ENCODE data around the gene PSMC5.
"Not testable (repeated sequence)": the region's sequence is repeated elsewhere in the genome, so short reads cannot be mapped to it uniquely, and the experiment has no call there.

The PSMC5 gene

DNA sequence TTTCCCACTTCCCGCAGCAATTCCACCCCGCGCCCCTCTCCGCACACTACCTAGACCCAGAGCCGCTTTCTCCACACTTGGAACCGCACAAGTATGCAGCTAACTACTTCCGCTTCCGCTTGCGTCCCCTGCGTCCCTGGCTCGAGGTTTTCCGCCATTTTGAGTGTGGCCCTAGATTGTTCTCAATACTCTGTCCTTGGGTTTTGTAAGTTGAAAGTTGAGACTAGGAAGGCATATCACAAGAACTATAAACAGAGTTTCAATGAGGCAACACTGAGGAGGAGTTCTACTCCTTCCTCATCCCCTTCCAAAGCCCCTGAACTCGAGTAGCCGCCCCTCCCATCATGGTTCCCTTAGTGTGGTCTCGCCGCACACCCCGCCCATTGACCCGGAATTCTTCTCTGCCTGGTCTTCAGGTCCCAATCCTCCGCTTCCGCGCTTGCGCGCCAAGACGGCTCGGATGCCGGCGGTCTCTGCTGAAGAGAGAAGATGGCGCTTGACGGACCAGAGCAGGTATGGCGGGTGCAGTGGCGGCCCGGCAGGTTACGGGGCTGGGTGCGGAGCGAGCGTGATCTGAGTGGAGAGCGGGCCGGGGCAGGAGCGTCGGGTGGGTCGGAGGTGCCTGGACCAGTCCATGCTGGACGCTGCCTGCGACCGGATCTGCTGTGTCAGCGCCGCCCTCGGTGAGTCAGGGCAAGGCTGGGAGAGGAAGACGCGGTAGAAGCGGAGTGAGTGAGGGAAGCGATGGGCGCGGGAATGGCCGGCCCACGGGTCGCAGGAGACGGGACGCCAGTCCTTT is at the start of gene PSMC5, which contains the start of gene FTSJ3:
TSS of gene PSMC5 (plus strand) at position 430 of the 799 bp plus-strand sequence. CDS start at position 490, 60 bp downstream.
TSS of gene FTSJ3 (minus strand) at position 662 of the 799 bp plus-strand sequence. CDS start 761 bp downstream, outside the sequence.
- peak; percentile 89 to 94 for DNase-seq

DNA sequence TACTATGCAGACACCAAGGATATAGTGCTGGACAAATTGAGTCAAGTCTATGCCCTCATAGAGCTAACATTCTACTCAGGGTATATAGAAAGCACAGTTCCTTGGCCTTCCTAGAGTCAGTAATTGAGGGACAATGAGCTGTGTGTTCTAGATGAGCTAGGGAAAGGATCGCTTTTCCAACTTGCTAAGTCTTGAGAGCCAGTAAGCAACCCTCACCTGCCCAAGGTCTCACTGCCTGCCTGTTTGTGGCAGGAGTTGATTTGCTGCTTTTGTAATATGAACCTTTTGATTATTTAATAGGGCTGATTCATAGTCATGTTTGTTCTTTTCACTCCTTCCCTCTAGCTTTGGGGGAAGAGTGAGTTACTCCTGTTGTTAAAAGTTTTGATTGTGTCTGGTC is 46.7 kb upstream of the PSMC5 start:
- DNase-seq = no peak

DNA sequence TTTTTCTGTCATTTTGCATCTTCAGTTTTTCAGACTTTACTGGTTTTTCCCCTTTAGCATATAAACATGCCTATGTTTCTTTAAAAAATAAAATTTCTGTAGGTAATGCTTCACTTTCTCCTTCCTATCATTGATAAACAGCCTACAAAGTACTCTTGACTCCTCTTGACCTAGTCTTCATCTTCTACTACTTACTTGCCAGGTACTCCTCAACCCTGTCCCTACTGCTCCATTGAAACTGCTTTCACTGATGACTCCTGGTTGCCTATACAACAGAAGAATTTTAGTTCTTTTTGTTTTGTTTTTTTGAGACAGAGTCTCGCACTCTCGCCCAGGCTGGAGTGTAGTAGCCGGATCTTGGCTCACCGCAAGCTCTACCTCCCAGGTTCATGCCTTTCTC is 46.3 kb upstream of the PSMC5 start:
- DNase-seq = no peak

DNA sequence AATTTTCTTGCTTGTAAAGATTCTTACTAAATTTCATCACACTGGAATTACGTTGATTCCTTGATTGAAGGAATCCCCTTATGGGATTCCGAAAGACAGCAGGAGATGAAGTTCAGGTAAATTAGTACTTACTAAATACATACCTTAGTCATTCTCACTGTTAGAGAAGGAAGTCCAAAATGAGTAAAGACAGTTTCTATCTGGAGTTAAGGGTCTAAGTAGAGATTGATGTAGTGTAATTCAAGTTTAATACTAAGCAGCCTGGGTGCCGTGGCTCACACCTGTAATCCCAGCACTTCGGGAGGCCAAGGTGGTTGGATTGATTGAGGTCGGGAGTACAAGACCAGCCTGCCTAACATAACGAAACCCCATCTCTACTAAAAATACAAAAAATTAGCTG is 43.7 kb upstream of the PSMC5 start:
- no peak for DNase-seq

DNA sequence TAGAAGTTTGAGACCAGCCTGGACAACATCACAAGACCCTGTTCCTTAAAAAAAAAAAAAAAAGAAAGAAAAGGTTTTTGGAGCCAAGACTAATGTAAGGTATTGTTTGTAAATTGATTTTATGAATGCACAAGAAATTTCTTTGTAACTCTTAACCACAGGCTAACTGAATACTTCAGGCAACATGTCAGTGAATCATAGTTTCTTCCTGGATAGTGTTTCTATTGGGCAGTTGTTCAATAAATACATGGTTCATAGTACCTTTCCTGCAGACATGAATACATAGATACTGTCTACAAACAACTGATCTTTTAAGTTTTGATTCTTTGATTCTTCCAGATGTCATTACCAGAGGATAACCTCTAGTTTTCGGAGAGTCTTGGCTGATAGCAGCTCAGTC is 41.7 kb upstream of the PSMC5 start:
- DNase-seq = no peak

DNA sequence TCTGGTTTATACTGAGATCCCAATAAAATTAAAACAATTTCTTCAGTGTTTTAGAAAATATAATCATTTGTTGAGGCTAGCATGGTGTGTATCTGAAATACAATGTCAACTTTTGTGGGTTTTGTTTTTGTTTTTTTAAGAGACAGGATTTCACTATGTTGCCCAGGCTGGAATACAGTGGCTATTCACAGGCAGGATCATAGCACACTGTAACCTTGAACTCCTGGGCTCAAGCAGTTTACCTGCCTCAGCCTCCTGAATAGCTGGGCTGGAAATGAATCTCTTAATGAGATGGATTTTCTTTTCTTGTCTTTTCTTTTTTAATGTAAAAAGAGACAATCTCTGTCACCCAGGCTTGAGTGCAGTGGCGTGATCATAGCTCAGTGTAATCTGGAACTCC is 41.1 kb upstream of the PSMC5 start:
- no peak for DNase-seq

DNA sequence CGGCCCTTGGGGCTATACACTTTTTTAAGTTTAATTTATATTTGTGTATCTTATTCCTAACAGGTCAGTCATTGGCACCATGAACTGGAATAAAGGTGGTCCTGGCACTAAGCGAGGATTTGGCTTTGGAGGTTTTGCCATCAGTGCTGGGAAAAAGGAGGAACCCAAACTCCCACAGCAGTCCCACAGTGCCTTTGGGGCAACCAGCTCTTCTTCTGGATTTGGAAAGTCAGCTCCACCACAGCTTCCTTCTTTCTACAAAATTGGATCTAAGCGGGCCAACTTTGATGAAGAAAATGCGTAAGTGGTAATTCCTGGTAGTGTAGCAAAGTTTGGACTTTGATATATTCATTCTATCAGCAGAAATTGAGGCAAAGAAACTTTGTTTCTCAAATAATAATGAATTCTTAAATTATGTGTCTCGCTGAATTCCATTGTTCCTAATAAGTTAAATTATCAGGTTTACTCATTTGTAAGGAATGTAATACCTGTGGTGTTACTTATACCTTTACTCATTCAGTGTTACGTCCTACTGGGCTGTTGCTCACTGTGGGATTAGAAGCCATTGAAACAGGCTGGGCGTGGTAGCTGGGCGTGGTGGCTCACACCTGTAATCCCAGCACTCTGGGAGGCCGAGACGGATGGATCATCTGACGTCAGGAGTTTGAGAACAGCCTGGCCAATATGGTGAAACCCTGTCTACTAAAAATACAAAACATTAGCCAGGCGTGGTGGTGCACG is 40.1 kb upstream of the PSMC5 start:
- DNase-seq = no peak

DNA sequence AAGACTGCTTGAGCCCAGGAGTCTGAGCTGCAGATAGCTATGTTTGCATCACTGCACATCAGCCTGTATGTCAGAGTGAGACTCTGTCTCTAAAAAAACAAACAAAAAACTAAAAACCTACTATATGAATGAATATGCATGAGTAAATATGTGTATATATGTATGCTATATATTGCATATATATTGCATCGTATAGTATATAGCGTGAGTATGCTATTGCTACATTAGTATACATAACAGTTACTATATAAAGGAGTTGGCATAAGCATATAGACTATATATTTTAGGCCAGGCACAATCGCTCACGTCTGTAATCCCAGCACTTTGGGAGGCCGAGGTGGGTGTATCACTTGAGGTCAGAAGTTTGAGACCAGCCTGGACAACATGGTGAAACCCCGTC is 37.2 kb upstream of the PSMC5 start:
- no peak for DNase-seq

DNA sequence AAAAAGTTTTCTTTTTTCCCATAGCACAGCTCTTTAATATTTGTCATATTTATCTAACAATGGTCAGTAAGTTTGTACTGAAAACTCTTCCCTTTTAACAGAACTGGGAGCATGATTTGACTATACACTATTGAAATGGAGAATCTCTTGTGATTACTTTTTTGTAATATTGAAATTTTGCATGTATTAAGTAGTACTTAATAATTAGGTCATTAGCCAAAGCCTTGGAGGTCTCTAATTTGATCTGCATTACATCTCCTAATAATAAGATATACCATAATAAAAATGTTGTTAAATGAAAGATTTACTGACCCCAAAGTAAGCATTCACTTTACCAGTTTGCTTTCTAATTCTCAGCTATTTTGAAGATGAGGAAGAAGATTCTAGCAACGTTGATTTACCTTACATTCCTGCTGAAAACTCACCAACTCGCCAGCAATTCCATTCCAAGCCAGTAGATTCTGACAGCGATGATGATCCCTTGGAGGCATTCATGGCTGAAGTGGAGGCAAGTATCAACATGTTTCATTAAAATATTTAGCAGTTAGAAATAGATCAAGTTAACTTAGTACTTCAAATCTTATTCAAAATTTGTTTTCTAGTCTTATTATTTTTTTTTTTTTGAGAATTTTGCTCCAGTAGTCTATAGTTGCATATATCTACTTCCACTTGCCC is 35.0 kb upstream of the PSMC5 start:
- DNase-seq = no peak

DNA sequence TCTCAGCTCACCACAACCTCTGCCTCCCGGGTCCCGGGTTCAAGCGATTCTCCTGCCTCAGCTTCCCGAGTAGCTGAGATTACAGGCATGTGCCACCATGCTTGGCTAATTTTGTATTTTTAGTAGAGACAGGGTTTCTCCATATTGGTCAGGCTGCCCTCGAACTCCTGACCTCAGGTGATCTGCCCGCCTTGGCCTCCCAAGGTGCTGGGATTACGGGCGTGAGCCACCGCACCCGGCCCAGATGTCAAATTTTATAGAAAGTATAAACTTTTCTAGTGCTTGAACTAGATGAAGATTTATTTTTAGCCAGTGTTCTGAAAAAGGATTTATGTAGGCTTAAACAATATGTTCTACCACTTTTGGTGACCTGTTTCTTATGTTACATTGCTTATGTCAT is 30.9 kb upstream of the PSMC5 start:
- not testable (repeated sequence) for DNase-seq

DNA sequence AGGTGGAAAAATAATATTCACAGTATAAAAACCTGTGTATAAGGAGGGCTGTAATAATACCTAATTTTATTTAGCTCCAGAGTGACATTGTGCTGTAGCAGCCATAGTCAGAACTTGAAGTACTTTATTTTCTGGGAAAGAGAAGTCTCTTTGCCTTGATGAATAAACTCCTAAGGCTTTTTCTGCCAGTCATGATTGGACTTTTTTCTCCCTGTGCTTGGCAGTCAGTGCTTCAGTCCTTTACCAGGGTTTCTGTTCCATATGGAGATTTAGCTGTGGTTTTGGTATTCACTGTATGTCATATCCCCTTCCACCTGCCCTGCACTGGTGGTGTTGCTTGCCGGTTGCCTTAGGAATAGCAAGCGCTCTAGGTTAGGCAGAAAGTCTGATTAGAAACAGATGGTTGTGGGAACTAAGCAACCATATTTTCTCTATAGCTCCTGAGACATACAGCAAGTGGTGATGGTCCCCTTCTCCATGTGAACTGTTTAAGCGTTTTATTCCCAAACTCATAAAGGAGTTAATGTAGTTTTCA is 28.6 kb upstream of the PSMC5 start:
- no peak for DNase-seq

DNA sequence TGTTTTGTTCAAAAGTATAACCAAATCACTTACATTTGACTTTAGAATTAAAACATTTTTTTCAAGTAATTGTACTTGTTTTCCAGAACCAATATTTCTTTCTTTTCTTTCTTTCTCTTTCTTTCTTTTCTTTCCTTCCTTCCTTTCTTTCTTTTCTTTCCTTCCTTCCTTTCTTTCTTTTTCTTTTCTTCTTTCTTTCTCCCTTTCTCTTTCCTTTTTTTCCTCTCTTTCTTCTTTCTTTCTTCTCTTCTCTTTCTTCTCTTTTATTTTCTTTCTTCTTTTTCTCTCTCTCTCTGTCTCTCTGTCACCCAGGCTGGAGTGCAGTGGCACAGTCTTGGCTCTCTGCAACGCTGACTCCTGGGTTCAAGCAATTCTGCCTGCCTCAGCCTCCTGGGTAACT is 26.4 kb upstream of the PSMC5 start:
- DNase-seq = no peak

DNA sequence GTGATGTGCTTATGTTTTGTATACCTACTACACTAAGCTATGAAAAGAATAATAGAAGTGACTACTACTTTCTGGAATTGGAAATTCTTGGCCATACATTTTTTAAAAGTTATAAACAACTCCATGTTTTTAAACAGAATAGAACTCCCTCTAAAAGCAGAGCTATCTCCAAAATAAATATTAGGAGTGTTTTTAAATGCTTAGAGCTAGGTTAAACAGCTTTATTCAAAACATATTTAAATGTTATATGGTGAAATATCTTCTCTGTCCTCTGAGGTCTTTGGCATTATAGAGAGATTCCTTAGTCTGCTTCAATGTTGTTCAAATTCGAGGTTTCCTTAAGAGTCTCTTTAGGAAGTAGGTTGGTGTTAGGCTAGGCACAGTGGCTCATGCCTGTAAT is 22.9 kb upstream of the PSMC5 start:
- no peak for DNase-seq

DNA sequence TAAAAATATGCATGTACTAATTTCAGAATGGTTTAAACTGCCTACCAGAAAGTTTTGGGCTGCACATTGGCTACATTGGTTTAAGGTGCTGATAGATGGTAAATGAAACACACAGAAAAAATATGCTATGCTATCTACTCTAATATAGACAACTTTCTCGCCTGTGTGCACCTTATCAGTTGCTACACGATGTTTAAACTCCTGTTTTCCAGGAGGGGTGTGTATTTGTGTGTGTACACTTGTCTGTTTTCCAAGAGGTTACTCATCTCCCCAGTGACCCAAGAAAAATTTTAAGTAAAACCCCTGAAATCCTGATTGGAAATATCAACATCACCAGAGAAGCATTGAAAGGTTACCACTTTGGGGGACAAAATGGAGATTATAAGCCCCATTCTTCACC is 21.6 kb upstream of the PSMC5 start:
- no peak for DNase-seq

DNA sequence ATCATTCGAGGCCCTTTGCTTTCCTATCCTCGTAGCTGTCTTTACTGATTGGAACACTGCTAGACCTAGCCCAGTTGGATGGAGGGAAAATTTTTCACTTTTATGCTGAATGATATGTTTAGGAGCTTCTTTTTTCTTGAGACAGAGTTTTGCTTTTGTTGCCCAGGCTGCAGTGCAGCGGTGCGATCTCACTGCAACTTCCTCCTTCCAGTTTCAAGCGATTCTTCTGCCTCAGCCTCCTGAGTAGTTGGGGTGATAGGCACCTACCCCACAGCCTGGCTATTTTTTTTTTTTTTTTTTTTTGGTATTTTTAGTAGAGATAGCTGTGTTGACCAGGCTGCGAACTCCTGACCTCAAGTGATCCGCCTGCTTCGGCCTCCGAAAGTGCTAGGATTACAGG is 17.3 kb upstream of the PSMC5 start:
- DNase-seq = no peak

DNA sequence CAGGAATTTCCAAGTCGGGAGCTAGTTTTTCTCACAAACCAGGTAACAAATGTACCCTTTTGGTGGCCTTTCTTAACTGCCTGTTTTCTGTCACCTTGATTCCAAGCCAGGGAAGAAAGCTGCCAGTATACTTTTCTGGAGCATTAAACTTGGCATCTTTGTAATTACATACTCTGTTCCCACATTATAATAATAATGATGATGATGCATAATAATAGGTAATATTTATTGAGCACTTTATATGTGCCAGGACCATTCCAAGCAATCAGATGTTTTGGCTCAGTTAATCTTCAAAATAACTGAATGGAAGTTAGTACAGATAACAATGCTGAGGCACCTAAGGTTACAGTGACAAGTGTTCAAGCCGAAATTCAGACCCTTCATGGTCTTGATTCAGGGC is 11.1 kb upstream of the PSMC5 start:
- DNase-seq = no peak

DNA sequence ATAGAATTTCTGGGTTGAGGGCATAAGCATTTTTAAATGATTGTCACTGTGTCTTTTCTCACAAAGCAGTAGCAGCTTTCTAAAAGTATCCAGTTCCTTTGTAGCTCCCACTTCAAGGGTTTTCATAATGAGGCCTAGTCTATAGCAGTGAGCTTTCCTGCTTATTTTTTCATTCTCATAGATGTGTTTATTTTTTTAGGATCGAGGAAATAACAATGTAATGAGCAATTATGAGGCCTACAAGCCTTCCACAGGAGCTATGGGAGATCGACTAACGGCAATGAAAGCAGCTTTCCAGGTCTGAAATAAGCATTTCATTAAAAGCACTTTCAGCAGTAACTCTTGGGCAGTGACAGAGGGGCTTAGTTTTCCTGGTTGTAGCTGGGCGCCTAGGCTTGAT is 10.6 kb upstream of the PSMC5 start:
- no peak for DNase-seq

DNA sequence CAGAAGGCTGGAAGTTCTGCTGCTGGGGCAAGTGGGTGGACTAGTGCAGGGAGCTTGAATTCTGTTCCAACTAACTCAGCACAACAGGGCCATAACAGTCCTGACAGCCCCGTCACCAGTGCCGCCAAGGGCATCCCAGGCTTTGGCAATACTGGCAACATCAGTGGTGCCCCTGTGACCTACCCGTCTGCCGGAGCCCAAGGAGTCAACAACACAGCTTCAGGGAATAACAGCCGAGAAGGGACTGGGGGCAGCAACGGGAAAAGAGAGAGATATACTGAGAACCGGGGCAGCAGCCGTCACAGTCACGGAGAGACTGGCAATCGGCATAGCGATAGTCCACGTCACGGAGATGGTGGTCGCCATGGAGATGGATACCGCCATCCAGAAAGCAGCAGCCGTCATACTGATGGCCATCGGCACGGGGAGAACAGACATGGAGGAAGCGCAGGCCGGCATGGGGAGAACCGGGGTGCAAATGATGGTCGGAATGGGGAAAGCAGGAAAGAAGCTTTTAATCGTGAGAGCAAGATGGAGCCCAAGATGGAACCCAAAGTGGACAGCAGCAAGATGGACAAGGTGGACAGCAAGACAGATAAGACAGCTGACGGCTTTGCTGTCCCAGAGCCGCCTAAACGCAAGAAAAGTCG is 9.4 kb upstream of the PSMC5 start:
- no peak for DNase-seq

DNA sequence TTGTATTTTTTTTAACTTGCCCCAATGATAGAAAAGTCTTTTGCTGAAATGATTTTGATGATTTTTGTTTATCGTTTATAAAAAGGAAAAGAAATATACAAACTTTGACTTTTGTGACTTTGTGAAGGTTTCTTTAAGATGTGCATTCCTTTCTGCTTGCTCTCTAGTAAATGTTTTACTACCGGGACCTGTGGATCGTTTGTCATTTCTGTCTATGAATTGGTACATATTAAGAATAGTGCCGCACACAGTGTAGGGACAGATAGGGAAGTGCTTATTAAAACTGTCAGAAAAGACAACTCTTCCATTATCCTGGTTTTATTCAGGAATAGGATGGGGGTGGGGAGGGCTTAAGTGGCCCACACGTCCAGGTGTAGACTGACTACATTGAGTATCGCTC is 8.1 kb upstream of the PSMC5 start:
- no peak for DNase-seq

DNA sequence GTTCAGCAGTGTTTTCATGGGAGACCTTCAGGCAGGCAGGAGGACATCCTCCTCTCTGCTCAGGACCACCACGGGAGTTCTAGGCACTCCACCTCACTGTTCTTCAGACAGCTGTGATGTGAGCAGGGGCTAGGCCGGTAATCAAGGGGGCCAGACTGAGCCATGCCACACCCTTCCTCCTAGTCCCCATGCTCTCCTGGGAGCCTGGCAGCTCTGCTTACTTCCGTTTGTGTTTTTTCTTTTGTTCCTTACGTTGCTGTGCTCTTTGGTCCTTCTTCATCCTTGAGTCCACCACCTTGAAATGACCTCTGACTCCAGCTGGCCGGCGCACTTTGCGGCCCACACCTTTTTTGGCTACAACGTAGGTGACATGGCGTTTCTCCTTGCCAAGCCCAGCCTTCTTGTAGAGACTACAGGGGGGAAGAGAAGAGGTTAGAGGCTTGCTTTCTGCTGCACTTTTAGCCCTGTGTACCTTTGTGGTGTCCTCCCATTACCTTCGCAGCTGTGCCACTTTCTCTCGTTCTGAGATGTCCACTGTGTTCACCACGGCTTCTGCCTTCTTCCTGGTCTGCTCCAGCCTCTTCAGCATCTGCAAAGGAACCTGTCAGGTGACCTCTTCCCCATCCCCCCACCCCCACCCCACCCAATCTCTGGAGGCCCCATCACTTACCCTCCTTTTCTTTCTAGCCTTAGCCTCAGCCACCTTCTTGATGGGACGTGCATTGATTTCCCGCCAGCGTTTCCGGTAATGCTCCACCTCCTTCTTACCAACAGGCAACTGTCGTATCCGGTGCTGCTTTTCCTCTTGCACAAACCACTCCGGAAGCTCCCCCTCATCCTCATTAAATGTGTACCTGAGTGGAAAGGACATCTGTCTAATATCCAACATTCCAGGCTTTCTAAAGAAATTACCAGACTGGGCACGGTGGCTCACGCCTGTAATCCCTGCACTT is 7.4 kb upstream of the PSMC5 start:
- DNase-seq = no peak

DNA sequence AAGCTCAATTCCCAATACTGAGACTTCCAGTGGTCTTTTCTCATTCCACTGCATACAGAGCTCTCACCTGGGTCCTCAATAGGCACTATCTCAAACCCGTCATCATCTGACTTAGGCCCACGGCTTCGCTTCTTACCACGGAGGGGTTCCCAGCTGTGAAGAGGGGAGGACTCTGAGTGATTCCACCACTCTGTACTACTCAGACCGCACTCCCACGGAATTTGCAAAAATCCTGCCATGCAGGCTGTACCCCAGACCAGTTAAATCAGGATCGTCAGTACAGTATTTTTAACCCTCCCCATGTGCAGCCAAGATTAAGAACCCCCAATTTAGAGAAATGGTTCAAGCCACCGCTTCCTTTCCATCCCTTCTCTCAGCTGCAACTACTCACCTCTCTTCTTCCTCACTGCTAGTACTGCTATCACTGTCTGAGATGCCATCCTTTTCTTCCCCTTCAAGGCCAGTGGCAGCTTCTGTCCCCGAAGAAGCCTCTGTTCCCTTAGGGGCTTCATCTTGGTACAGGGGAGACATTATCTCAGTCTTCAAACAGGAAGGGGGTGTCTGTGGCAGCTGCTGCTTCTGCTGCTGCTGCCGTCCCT is 6.2 kb upstream of the PSMC5 start:
- no peak for DNase-seq

All from SHP77 (cell line).